Measurements from ENCODE around the gene ANP32E.

- no peak for TF ChIP-seq CTCF (IDR thresholded peaks at IDR 0.05; ENCODE audit: insufficient read depth, low read length, poor library complexity, severe bottlenecking)
- TF ChIP-seq EZH2phosphoT487 (conservative IDR thresholded peaks at IDR 0.05; ENCODE audit: low read length), result no peak
Observed at GRCh38 chr1:150263549-150263948, 27.6 kb upstream of the ANP32E start.
